PC-9 (cell line): Measurements from ENCODE around the gene PCDH15. TPM values are rescaled to one million over a fixed set of nuclear protein-coding genes. Genes with fewer than 3 reads are reported as not detected.

ENCODE experiments used
- Bru-seq: library from RNA; stranded (reverse); fragments of 400-500 nt; gene quantifications from one replicate; lab custom pipeline; 2021; lab: Mats Ljungman, UMichigan
- BruChase-seq, 2 experiments: library from RNA; stranded (reverse); fragments of 400-500 nt; gene quantifications; one replicate each; lab custom pipeline; 2021; lab: Mats Ljungman, UMichigan
- BruUV-seq: library from RNA; stranded (reverse); fragments of 400-500 nt; replicated peaks from 2 replicates; lab custom pipeline; 2021; lab: Mats Ljungman, UMichigan
- CTCF ChIA-PET: fragments of 300-600 bp; sonication (Branson Sonifier 250); formaldehyde crosslinking; loops from one replicate; lab custom pipeline; 2022; ENCODE audit warnings: antibody characterized with exemption; lab: Charles Lee
- POLR2A ChIA-PET: fragments of 300-600 bp; sonication (Branson Sonifier 250); formaldehyde crosslinking; loops from one replicate; lab custom pipeline; 2022; ENCODE audit warnings: antibody characterized with exemption; ENCODE audit not compliant: unreplicated experiment; lab: Charles Lee
- DNase-seq, 2 experiments: peaks; one replicate each; pipeline versions ENCODE4 v3.0.0 to v3.0.0-alpha.2; 2015 to 2022; ENCODE audit warnings: mixed read lengths in 1 of 2
- H2AFZ ChIP-seq: fragments of 200-600 bp; sonication (generic); 2 replicates; pipeline ENCODE4 v1.8.1; 2017; ENCODE audit warnings: antibody characterized with exemption
- H3F3A ChIP-seq: fragments of 200-600 bp; sonication (generic); 2 replicates; pipeline ENCODE4 v1.8.1; 2017; ENCODE audit warnings: antibody characterized with exemption, mild to moderate bottlenecking, low read depth; ENCODE audit not compliant: insufficient read depth
- H3K27ac ChIP-seq: fragments of 200-600 bp; sonication (generic); 2 replicates; pipeline ENCODE4 v1.6.1; 2016; ENCODE audit warnings: mixed run types
- H3K27me3 ChIP-seq: fragments of 200-600 bp; sonication (generic); 2 replicates; pipeline ENCODE4 v1.6.1; 2016; ENCODE audit warnings: low read depth, mixed run types; ENCODE audit not compliant: insufficient read depth
- H3K36me3 ChIP-seq: fragments of 200-600 bp; sonication (generic); 2 replicates; pipeline ENCODE4 v1.6.1; 2016; ENCODE audit warnings: low read depth, mixed run types
- H3K4me1 ChIP-seq: fragments of 200-600 bp; sonication (generic); replicated peaks from 2 replicates; pipeline ENCODE4 v1.6.1; 2016; ENCODE audit warnings: mixed run types; ENCODE audit not compliant: insufficient read depth
- H3K4me2 ChIP-seq: fragments of 200-600 bp; sonication (generic); 2 replicates; pipeline ENCODE4 v1.6.1; 2017; ENCODE audit warnings: mixed run types
- H3K4me3 ChIP-seq: fragments of 200-600 bp; sonication (generic); 2 replicates; pipeline ENCODE4 v1.6.1; 2016; ENCODE audit warnings: mixed run types
- H3K79me2 ChIP-seq: fragments of 200-600 bp; sonication (generic); 2 replicates; pipeline ENCODE4 v1.6.1; 2017; ENCODE audit warnings: low read depth, mixed run types
- H3K9me2 ChIP-seq: fragments of 200-600 bp; sonication (generic); 2 replicates; pipeline ENCODE4 v1.8.1; 2017; ENCODE audit warnings: mild to moderate bottlenecking; ENCODE audit not compliant: insufficient read depth
- H3K9me3 ChIP-seq: fragments of 200-600 bp; sonication (generic); 2 replicates; pipeline ENCODE4 v1.8.1; 2016; ENCODE audit warnings: low read depth; ENCODE audit not compliant: insufficient read depth
- H4K20me1 ChIP-seq: fragments of 200-600 bp; sonication (generic); 2 replicates; pipeline ENCODE4 v1.8.1; 2017; ENCODE audit not compliant: insufficient read depth
- CTCF ChIP-seq: fragments of 200-600 bp; sonication (generic); conservative IDR thresholded peaks from 2 replicates; pipeline ENCODE4 v1.6.1; 2017; ENCODE audit warnings: mixed run types, antibody characterized with exemption, mild to moderate bottlenecking, moderate library complexity
- EZH2 ChIP-seq: fragments of 200-600 bp; sonication (generic); IDR thresholded peaks from 2 replicates; pipeline ENCODE4 v1.8.0; 2017; ENCODE audit warnings: antibody characterized with exemption, low read depth
- intact Hi-C: fragments of 100-400 bp; cut with micrococcal nuclease; formaldehyde crosslinking; loops from one replicate; pipeline ENCODE4 v1.10.0; 2022; ENCODE audit not compliant: unreplicated experiment
- long read RNA-seq: library from polyadenylated mRNA; stranded (forward); transcript quantifications from one replicate; pipeline ENCODE4 v2.0.0, GENCODE V29; 2022
- total RNA-seq: library from RNA; stranded (reverse); gene quantifications from 2 replicates; pipeline ENCODE4 v1.2.3, GENCODE V29; 2021

Gene PCDH15
- not detected in 2 replicates for total RNA-seq
- Bru-seq, nascent RNA = percentile 1 among the genes with signal in this experiment
- BruChase-seq, experiment 1, labeled RNA remaining after a 2-hour chase = percentile 1 among the genes with signal in this experiment
- BruChase-seq, experiment 2, labeled RNA remaining after a 6-hour chase = percentile 0 among the genes with signal in this experiment
- long read RNA-seq, partial matches to known transcripts = 0 of 1 reads
- long read RNA-seq, other reads (novel, unspliced or antisense) = 1 of 1 reads

- no peaks in the 10 kb centered on the region for H3F3A ChIP-seq
- TF ChIP-seq EZH2 (no peak), CTCF (no peak)
- no peaks in the 10 kb centered on the region for H3K36me3 ChIP-seq
- no peak within 1 kb of the TSS for H2AFZ ChIP-seq
- intact Hi-C loops = no loop called here
- no peak within 1 kb of the TSS for H3K4me2 ChIP-seq
- no peaks in the 10 kb centered on the region for H3K79me2 ChIP-seq
- H3K27me3 ChIP-seq = no peaks in the 10 kb centered on the region
- CTCF ChIA-PET = no interaction called here
- 0 out of 2 replicates have a peak, but pooled peaks cover 3% of the 10 kb centered on the region for H3K9me3 ChIP-seq
- BruUV-seq = no TSS peak
- no peaks in the 10 kb centered on the region for H3K4me1 ChIP-seq
- H3K4me3 ChIP-seq = no peak within 1 kb of the TSS
- H4K20me1 ChIP-seq = no peaks in the 10 kb centered on the region
- no peak within 1 kb of the TSS for H3K27ac ChIP-seq
- no peaks in the 10 kb centered on the region for H3K9me2 ChIP-seq
- POLR2A ChIA-PET = no interaction called here
- DNase-seq = peak in 1 of 2 experiments; percentile 3
These were observed at the start of gene PCDH15 for GRCh38 chr10:54800741-54801421. TSS of gene PCDH15 (minus strand) at chr10:54801231. CDS start at chr10:54664262, 136,969 bp downstream.

- BruUV-seq = no TSS peak
- intact Hi-C loops = no loop called here
- Histone ChIP-seq H3K9me2 (0 out of 2 replicates have a peak, but pooled peaks cover 9% of the 10 kb centered on the region), H3K9me3 (no peaks in the 10 kb centered on the region), H2AFZ (no peak overlapping the region), H4K20me1 (no peaks in the 10 kb centered on the region), H3K36me3 (no peaks in the 10 kb centered on the region), H3F3A (no peaks in the 10 kb centered on the region; the same call in 1 of the 2 replicates), H3K27ac (no peak overlapping the region), H3K79me2 (no peaks in the 10 kb centered on the region), H3K4me2 (no peak overlapping the region), H3K4me3 (no peak overlapping the region), H3K4me1 (no peaks in the 10 kb centered on the region), H3K27me3 (no peaks in the 10 kb centered on the region)
- ChIA-PET POLR2A (no interaction called here), CTCF (no interaction called here)
- DNase-seq = no peak
- TF ChIP-seq EZH2 (no peak), CTCF (no peak)
These were observed 42.9 kb upstream of the PCDH15 start for GRCh38 chr10:54843932-54844331.

GRCh38 chr10:54843085-54843646 is 42.1 kb upstream of the PCDH15 start:
- no TSS peak for BruUV-seq
- Histone ChIP-seq H3K4me1 (no peaks in the 10 kb centered on the region), H3K36me3 (no peaks in the 10 kb centered on the region), H3K4me2 (no peak overlapping the region), H3K9me2 (0 out of 2 replicates have a peak, but pooled peaks cover 9% of the 10 kb centered on the region), H2AFZ (no peak overlapping the region), H3K79me2 (no peaks in the 10 kb centered on the region), H4K20me1 (no peaks in the 10 kb centered on the region), H3K4me3 (no peak overlapping the region), H3F3A (no peaks in the 10 kb centered on the region; the same call in 1 of the 2 replicates), H3K27ac (no peak overlapping the region), H3K9me3 (no peaks in the 10 kb centered on the region), H3K27me3 (no peaks in the 10 kb centered on the region)
- TF ChIP-seq CTCF = no peak
- no peak for TF ChIP-seq EZH2
- CTCF ChIA-PET = no interaction called here
- POLR2A ChIA-PET = no interaction called here
- DNase-seq = no peak
- intact Hi-C loops = no loop called here
